ENCODE data around the gene LHFPL6.

LHFPL6 gene

DNA sequence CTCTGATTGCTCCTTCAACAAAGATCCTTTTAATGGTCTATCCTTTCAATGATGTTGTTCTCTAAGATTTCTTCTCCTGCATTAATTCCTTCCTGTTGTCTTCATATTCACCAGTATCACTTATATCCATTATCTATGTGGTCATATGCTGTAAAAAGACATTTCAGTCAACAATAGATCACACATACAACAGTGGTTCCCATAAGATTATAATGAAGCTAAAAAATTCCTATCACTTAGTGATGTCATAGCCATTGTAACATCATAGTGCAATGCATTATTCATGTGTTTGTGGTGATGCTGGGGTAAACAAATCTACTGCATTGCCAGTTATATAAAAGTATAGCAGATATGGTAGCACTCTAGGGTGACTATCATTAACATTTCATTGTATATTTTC is 266.1 kb downstream of the LHFPL6 start:
- Histone ChIP-seq H3K4me2 (ENCODE audit: low read length) (no peak overlapping the region), H3K27me3 (ENCODE audit: insufficient read depth, low read length) (no peaks in the 10 kb centered on the region), H3K4me1 (ENCODE audit: insufficient read depth, low read length, severe bottlenecking) (no peaks in the 10 kb centered on the region), H3F3A (ENCODE audit: insufficient read depth, low read length) (no peaks in the 10 kb centered on the region), H3K79me2 (ENCODE audit: insufficient read depth, low read length) (no peaks in the 10 kb centered on the region), H3K36me3 (ENCODE audit: insufficient read depth, low read length) (no peaks in the 10 kb centered on the region), H3K9me2 (ENCODE audit: low read depth, low read length) (no peaks in the 10 kb centered on the region), H3K27ac (ENCODE audit: low read depth, low read length, poor library complexity, severe bottlenecking) (no peak overlapping the region), H2AFZ (ENCODE audit: low read length) (no peak overlapping the region), H3K4me3 (ENCODE audit: low read depth, low read length, poor library complexity, severe bottlenecking) (no peak overlapping the region), H3K9me3 (ENCODE audit: low read length) (no peaks in the 10 kb centered on the region), H3K9ac (ENCODE audit: low read length) (no peak overlapping the region), H4K20me1 (ENCODE audit: insufficient read depth, low read length) (no peaks in the 10 kb centered on the region)
- TF ChIP-seq, protein P1, sequence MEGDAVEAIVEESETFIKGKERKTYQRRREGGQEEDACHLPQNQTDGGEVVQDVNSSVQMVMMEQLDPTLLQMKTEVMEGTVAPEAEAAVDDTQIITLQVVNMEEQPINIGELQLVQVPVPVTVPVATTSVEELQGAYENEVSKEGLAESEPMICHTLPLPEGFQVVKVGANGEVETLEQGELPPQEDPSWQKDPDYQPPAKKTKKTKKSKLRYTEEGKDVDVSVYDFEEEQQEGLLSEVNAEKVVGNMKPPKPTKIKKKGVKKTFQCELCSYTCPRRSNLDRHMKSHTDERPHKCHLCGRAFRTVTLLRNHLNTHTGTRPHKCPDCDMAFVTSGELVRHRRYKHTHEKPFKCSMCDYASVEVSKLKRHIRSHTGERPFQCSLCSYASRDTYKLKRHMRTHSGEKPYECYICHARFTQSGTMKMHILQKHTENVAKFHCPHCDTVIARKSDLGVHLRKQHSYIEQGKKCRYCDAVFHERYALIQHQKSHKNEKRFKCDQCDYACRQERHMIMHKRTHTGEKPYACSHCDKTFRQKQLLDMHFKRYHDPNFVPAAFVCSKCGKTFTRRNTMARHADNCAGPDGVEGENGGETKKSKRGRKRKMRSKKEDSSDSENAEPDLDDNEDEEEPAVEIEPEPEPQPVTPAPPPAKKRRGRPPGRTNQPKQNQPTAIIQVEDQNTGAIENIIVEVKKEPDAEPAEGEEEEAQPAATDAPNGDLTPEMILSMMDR (IDR thresholded peaks at IDR 0.05; ENCODE audit: low read length): no peak
- TF ChIP-seq EZH2 (IDR thresholded peaks at IDR 0.05; ENCODE audit: borderline replicate concordance, low read length): no peak

DNA sequence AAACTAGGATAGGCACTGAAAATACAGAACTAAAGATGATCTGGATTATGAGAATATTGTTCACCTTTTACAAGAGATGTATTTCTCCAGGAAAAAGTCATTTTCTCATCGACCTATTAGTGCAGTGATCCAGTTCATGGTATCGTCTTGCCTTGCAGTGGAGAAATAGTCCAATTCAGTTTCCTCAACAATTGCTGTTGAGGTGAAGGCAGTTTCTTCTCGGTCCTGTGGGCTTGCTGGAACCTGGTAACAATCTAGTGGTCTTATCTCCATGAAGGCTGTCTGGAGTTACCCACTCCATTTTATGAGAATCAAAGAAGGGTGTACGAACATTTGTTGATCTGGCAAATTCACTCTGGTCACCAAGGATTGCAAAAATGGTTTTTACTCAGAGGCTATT is 266.8 kb downstream of the LHFPL6 start:
- H3K4me3 ChIP-seq (ENCODE audit: low read depth, low read length, poor library complexity, severe bottlenecking): no peak overlapping the region
- no peak overlapping the region for H3K4me2 ChIP-seq (ENCODE audit: low read length)
- H3K9me2 ChIP-seq (ENCODE audit: low read depth, low read length): no peaks in the 10 kb centered on the region
- no peak overlapping the region for H3K9ac ChIP-seq (ENCODE audit: low read length)
- no peaks in the 10 kb centered on the region for H3K4me1 ChIP-seq (ENCODE audit: insufficient read depth, low read length, severe bottlenecking)
- H4K20me1 ChIP-seq (ENCODE audit: insufficient read depth, low read length): no peaks in the 10 kb centered on the region
- no peak overlapping the region for H2AFZ ChIP-seq (ENCODE audit: low read length)
- H3K27ac ChIP-seq (ENCODE audit: low read depth, low read length, poor library complexity, severe bottlenecking): no peak overlapping the region
- no peaks in the 10 kb centered on the region for H3K79me2 ChIP-seq (ENCODE audit: insufficient read depth, low read length)
- no peaks in the 10 kb centered on the region for H3F3A ChIP-seq (ENCODE audit: insufficient read depth, low read length)
- H3K9me3 ChIP-seq (ENCODE audit: low read length): no peaks in the 10 kb centered on the region
- TF ChIP-seq, protein P1 (IDR thresholded peaks at IDR 0.05; ENCODE audit: low read length): no peak
- no peak for TF ChIP-seq EZH2 (IDR thresholded peaks at IDR 0.05; ENCODE audit: borderline replicate concordance, low read length)
- no peaks in the 10 kb centered on the region for H3K27me3 ChIP-seq (ENCODE audit: insufficient read depth, low read length)
- no peaks in the 10 kb centered on the region for H3K36me3 ChIP-seq (ENCODE audit: insufficient read depth, low read length)

DNA sequence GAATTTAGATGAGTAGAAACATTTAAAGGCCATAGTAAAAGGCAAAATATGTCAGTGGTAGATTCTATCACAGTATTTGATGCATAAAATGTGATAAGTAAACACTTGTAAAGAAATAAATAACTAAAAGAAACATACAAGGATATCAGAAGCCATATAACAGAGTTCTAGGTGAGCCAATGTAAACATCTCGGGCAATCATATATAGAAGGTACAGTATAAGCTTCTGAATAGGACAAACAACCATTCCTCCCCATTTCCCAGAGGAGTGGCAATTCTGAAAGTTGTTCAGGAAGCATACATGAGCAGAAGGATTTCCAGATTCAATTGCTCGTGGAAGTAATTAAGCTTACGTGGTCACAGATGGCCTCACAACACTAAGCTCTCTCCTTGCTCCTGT is 267.3 kb downstream of the LHFPL6 start:
- Histone ChIP-seq H3K9ac (ENCODE audit: low read length) (no peak overlapping the region), H3K9me2 (ENCODE audit: low read depth, low read length) (no peaks in the 10 kb centered on the region), H3K36me3 (ENCODE audit: insufficient read depth, low read length) (no peaks in the 10 kb centered on the region), H3K4me3 (ENCODE audit: low read depth, low read length, poor library complexity, severe bottlenecking) (no peak overlapping the region), H3F3A (ENCODE audit: insufficient read depth, low read length) (no peaks in the 10 kb centered on the region), H2AFZ (ENCODE audit: low read length) (no peak overlapping the region), H3K9me3 (ENCODE audit: low read length) (no peaks in the 10 kb centered on the region), H3K4me2 (ENCODE audit: low read length) (no peak overlapping the region), H4K20me1 (ENCODE audit: insufficient read depth, low read length) (no peaks in the 10 kb centered on the region), H3K27me3 (ENCODE audit: insufficient read depth, low read length) (no peaks in the 10 kb centered on the region), H3K79me2 (ENCODE audit: insufficient read depth, low read length) (no peaks in the 10 kb centered on the region), H3K27ac (ENCODE audit: low read depth, low read length, poor library complexity, severe bottlenecking) (no peak overlapping the region), H3K4me1 (ENCODE audit: insufficient read depth, low read length, severe bottlenecking) (no peaks in the 10 kb centered on the region)
- TF ChIP-seq, protein P1 (IDR thresholded peaks at IDR 0.05; ENCODE audit: low read length): no peak
- TF ChIP-seq EZH2 (IDR thresholded peaks at IDR 0.05; ENCODE audit: borderline replicate concordance, low read length): no peak

All from OCI-LY1 (cell line).